GM12878 (cell line): ENCODE data around the gene VARS2. TPM values are rescaled to one million over a fixed set of nuclear protein-coding genes. Genes with fewer than 3 reads are reported as not detected.

ENCODE experiments used
- ATAC-seq: fragments of 200-7000 bp; cut with Tn5 transposase; 3 replicates; pipeline ENCODE4 v1.9.1; 2020; ENCODE audit warnings: mild to moderate bottlenecking, moderate library complexity
- BruUV-seq: library from RNA; stranded (reverse); fragments of 400-500 nt; replicated peaks from 2 replicates; lab custom pipeline; 2021; lab: Mats Ljungman, UMichigan
- CTCF ChIA-PET: fragments of 300-600 bp; sonication (Branson Sonifier 250); formaldehyde crosslinking; extraction: SDS; loops from one replicate; lab custom pipeline; 2021; ENCODE audit warnings: inconsistent platforms; lab: Yijun Ruan, JAX
- POLR2A ChIA-PET: fragments of 350-600 bp; formaldehyde crosslinking; extraction: SDS; loops from one replicate; lab custom pipeline; 2021; ENCODE audit warnings: inconsistent platforms; lab: Charles Lee
- RAD21 ChIA-PET: fragments of 300-600 bp; sonication (Branson Sonifier 250); formaldehyde crosslinking; loops from one replicate; lab custom pipeline; 2023; ENCODE audit warnings: antibody characterized with exemption; ENCODE audit not compliant: unreplicated experiment; lab: Charles Lee
- SMC1A ChIA-PET: fragments of 300-600 bp; sonication (Branson Sonifier 250); formaldehyde crosslinking; loops from one replicate; lab custom pipeline; 2023; ENCODE audit not compliant: unreplicated experiment, uncharacterized antibody; lab: Charles Lee
- DNase-seq: peaks from one replicate; pipeline ENCODE4 v3.0.0-alpha.2; 2011; ENCODE audit warnings: low read depth, low spot score
- FAIRE-seq: peaks from 3 replicates; lab custom pipeline; 2011; peaks lifted over from hg19 to GRCh38; lab: Jason Lieb, UNC
- H2AFZ ChIP-seq: 2 replicates; pipeline ENCODE4 v1.6.0; 2011; ENCODE audit warnings: low read depth, low read length, control low read depth; ENCODE audit not compliant: control insufficient read depth
- H3K27ac ChIP-seq: 2 replicates; pipeline ENCODE4 v1.5.1; 2011; ENCODE audit warnings: control low read depth; ENCODE audit not compliant: control insufficient read depth, insufficient read depth
- H3K27me3 ChIP-seq, 2 experiments: replicated peaks in 1 of 2; 2 replicates each; pipeline versions ENCODE4 v1.6.0 to v1.6.1; 2011; ENCODE audit warnings: low read length in 1 of 2; ENCODE audit not compliant: control insufficient read depth in 2 of 2, insufficient read depth in 2 of 2
- H3K36me3 ChIP-seq, 2 experiments: 2 replicates each; pipeline ENCODE4 v1.5.1; 2011; ENCODE audit warnings: low read length in 1 of 2; ENCODE audit not compliant: control insufficient read depth in 2 of 2, insufficient read depth in 2 of 2
- H3K4me1 ChIP-seq: 2 replicates; pipeline ENCODE4 v1.6.1; 2011; ENCODE audit warnings: mild to moderate bottlenecking, low read length, moderate library complexity, mixed read lengths; ENCODE audit not compliant: control insufficient read depth, insufficient read depth
- H3K4me2 ChIP-seq: 2 replicates; pipeline ENCODE4 v1.6.0; 2011; ENCODE audit warnings: control low read depth; ENCODE audit not compliant: control insufficient read depth, insufficient read depth
- H3K4me3 ChIP-seq: fragments of 200-600 bp; sonication (generic); 2 replicates; pipeline ENCODE4 v1.5.1; 2016
- H3K79me2 ChIP-seq: 2 replicates; pipeline ENCODE4 v1.6.0; 2011; ENCODE audit warnings: low read length; ENCODE audit not compliant: control insufficient read depth, insufficient read depth
- H3K9ac ChIP-seq: 2 replicates; pipeline ENCODE4 v1.8.0; 2011; ENCODE audit warnings: low read length, control low read depth, mixed read lengths; ENCODE audit not compliant: control insufficient read depth, insufficient read depth
- H3K9me3 ChIP-seq: replicated peaks from 3 replicates; pipeline ENCODE4 v1.5.1; 2011; ENCODE audit warnings: mild to moderate bottlenecking, low read length; ENCODE audit not compliant: control insufficient read depth, insufficient read depth
- H4K20me1 ChIP-seq: 2 replicates; pipeline ENCODE4 v1.6.0; 2011; ENCODE audit not compliant: control insufficient read depth, insufficient read depth
- CBX3 ChIP-seq: fragments of 200-600 bp; sonication (generic); IDR thresholded peaks from 2 replicates; pipeline ENCODE4 v1.6.1; 2016; ENCODE audit warnings: low read depth, borderline replicate concordance
- CTCF ChIP-seq, 3 experiments: IDR thresholded peaks in 2 of 3; conservative IDR thresholded peaks in 1 of 3; 2 replicates each; pipeline ENCODE4 v1.5.1; 2011; ENCODE audit warnings: low read depth in 3 of 3, low read length in 3 of 3, mild to moderate bottlenecking in 3 of 3, control low read depth in 2 of 3, moderate library complexity in 2 of 3, inconsistent platforms in 1 of 3, mixed read lengths in 1 of 3; ENCODE audit not compliant: control insufficient read depth in 2 of 3, insufficient read depth in 1 of 3; ENCODE audit errors: extremely low read depth in 1 of 3
- DPF2 ChIP-seq: fragments of 450-650 bp; IDR thresholded peaks from 2 replicates; pipeline ENCODE4 v1.6.1; 2017; ENCODE audit warnings: mild to moderate bottlenecking
- EED ChIP-seq: sonication (generic); IDR thresholded peaks from 2 replicates; pipeline ENCODE4 v1.6.1; 2016; ENCODE audit warnings: antibody characterized with exemption, low read depth
- HSF1 ChIP-seq: fragments of 150-350 bp; IDR thresholded peaks from 2 replicates; pipeline ENCODE4 v1.6.1; 2014; ENCODE audit warnings: mild to moderate bottlenecking, low read depth, low read length
- IRF4 ChIP-seq: IDR thresholded peaks from 2 replicates; pipeline ENCODE4 v1.6.1; 2011; ENCODE audit warnings: low read depth, low read length
- MYB ChIP-seq: fragments of 150-350 bp; IDR thresholded peaks from 2 replicates; pipeline ENCODE4 v1.6.1; 2014; ENCODE audit warnings: mild to moderate bottlenecking, low read depth, low read length, borderline replicate concordance
- MYC ChIP-seq: IDR thresholded peaks from 2 replicates; pipeline ENCODE4 v1.6.1; 2011; ENCODE audit warnings: mild to moderate bottlenecking, low read length, moderate library complexity, inconsistent platforms; ENCODE audit not compliant: insufficient read depth, insufficient replicate concordance, insufficient read length, severe bottlenecking
- NFYB ChIP-seq: IDR thresholded peaks from 2 replicates; pipeline ENCODE4 v1.6.1; 2011; ENCODE audit warnings: low read depth, mild to moderate bottlenecking, low read length, improper control_type of control experiment, moderate library complexity; ENCODE audit not compliant: insufficient read depth
- NR2C2 ChIP-seq: IDR thresholded peaks from 2 replicates; pipeline ENCODE4 v1.6.1; 2011; ENCODE audit warnings: borderline replicate concordance, low read depth; ENCODE audit not compliant: control insufficient read depth, insufficient read length
- PRDM15 ChIP-seq: fragments of 450-650 bp; formaldehyde crosslinking; IDR thresholded peaks from 2 replicates; pipeline ENCODE4 v1.4.0; 2020; ENCODE audit warnings: mild to moderate bottlenecking, moderate library complexity
- SIX5 ChIP-seq: IDR thresholded peaks from 2 replicates; pipeline ENCODE4 v1.6.1; 2011; ENCODE audit warnings: mild to moderate bottlenecking, low read depth, low read length, moderate library complexity; ENCODE audit not compliant: severe bottlenecking
- SREBF1 ChIP-seq: IDR thresholded peaks from 2 replicates; pipeline ENCODE4 v1.6.1; 2012; ENCODE audit warnings: mild to moderate bottlenecking, low read length
- ZNF274 ChIP-seq: IDR thresholded peaks from one replicate; pipeline ENCODE4 v1.8.0; 2011; ENCODE audit not compliant: insufficient read length, insufficient read depth
- ZNF384 ChIP-seq: IDR thresholded peaks from 2 replicates; pipeline ENCODE4 v1.6.1; 2012; ENCODE audit warnings: low read depth, mild to moderate bottlenecking, low read length, improper control_type of control experiment, borderline replicate concordance
- ZZZ3 ChIP-seq: IDR thresholded peaks from 2 replicates; pipeline ENCODE4 v1.6.1; 2011; ENCODE audit warnings: low read depth; ENCODE audit not compliant: control insufficient read depth, insufficient read length
- WGBS: methylation state at CpG from one replicate; pipeline ENCODE4 v1.1.6; 2016; ENCODE audit warnings: low lambda C conversion rate; ENCODE audit not compliant: insufficient replicate concordance, insufficient coverage; ENCODE audit errors: missing lambda C conversion rate; 5-methylcytosine and 5-hydroxymethylcytosine counted together
- in situ Hi-C: fragments of 300-500 bp; cut with MboI; formaldehyde crosslinking; loops from 9 replicates; pipeline ENCODE4 v1.14.3; 2018; ENCODE audit warnings: mixed read lengths
- intact Hi-C: fragments of 100-400 bp; cut with micrococcal nuclease; formaldehyde crosslinking; loops from one replicate; pipeline ENCODE4 v1.14.2; 2022; ENCODE audit not compliant: unreplicated experiment
- polyA plus RNA-seq, 11 experiments: library from polyadenylated mRNA; depleted of rRNA in 4 of 11; unstranded in 6 of 11; stranded (reverse) in 5 of 11; fragments of >200 nt; fragmentation: Nextera tagmentation in 4 of 11; fragmentation: Illumina TruSeq in 1 of 11; extraction: Ambion mirVana in 4 of 11; extraction: Trizol in 1 of 11; gene quantifications; 1 replicate in 1 of 11; 2 replicates in 10 of 11; pipeline versions ENCODE4 v1.2.1 to v1.2.3, GENCODE V29; 2011 to 2016; ENCODE audit warnings: inconsistent platforms in 2 of 11, missing spikeins in 2 of 11, low read depth in 1 of 11
- total RNA-seq, 4 experiments: library from RNA; depleted of rRNA in 3 of 4; stranded (reverse); fragments of >200 nt in 3 of 4; fragmentation: Illumina TruSeq in 1 of 4; extraction: Trizol in 1 of 4; gene quantifications; 2 replicates each; pipeline versions ENCODE4 v1.2.1 to v1.2.3, GENCODE V29; 2013 to 2021

VARS2 gene
- total and polyA plus RNA-seq, 10 of the 15 experiments (the other 5 are each of a cell fraction or from before 2014, with no cell fraction given), result 3.8 to 70.7 (median 49.1) TPM

GRCh38 chr6:30926644-30927043, 12.6 kb downstream of the VARS2 start:
- DNase-seq (no peak), FAIRE-seq (no peak), ATAC-seq (no peak)
- Histone ChIP-seq H3K36me3 (peaks cover 10 to 20% of the 10 kb centered on the region in 2 experiments; a peak in 3 of 4 replicates), H3K4me1 (no peaks in the 10 kb centered on the region), H3K79me2 (no peaks in the 10 kb centered on the region), H2AFZ (no peak overlapping the region), H3K27me3 (no peaks in the 10 kb centered on the region), H3K9ac (no peak overlapping the region), H4K20me1 (no peaks in the 10 kb centered on the region), H3K9me3 (no peaks in the 10 kb centered on the region), H3K4me2 (no peak overlapping the region), H3K27ac (no peak overlapping the region), H3K4me3 (no peak overlapping the region)
- no TSS peak for BruUV-seq
- 91% methylated on average over 4 of the region's 4 CpGs for WGBS
- CTCF ChIA-PET, result interaction anchor here (1.4 to 2.2 kb wide), 2 partner anchors 10 to 161 kb away, joined by 5 to 13 read pairs; no protein-coding TSS in a partner anchor
- in situ Hi-C loops, result no loop called here
- RAD21 ChIA-PET, result interaction anchor here (0.7 kb wide), 1 partner anchor 95 kb away, joined by 5 read pairs; no protein-coding TSS in a partner anchor
- intact Hi-C loops, result no loop called here
- SMC1A ChIA-PET, result interaction anchor here (0.9 to 1.2 kb wide), 2 partner anchors 11 to 149 kb away, joined by 3 read pairs; no protein-coding TSS in a partner anchor
- POLR2A ChIA-PET, result no interaction called here
- TF ChIP-seq PRDM15 (CRISPR knock-in tag), result no peak
- no peak for TF ChIP-seq MYC
- no peak for TF ChIP-seq ZZZ3
- TF ChIP-seq IRF4, result no peak
- no peak for TF ChIP-seq NR2C2
- TF ChIP-seq HSF1, result no peak
- no peak for TF ChIP-seq ZNF384
- no peak for TF ChIP-seq EED
- no peak for TF ChIP-seq ZNF274
- TF ChIP-seq SREBF1, result no peak
- no peak for TF ChIP-seq MYB
- no peak for TF ChIP-seq CTCF (IDR thresholded peaks at IDR 0.05 in 2 of 3, conservative IDR thresholded peaks at IDR 0.05 in 1 of 3; ENCODE audit: control insufficient read depth in 2 of 3, extremely low read depth in 1 of 3, insufficient read depth in 1 of 3, low read depth in 3 of 3, low read length in 3 of 3)
- TF ChIP-seq CBX3, result no peak
- no peak for TF ChIP-seq DPF2
- TF ChIP-seq SIX5, result no peak
- TF ChIP-seq NFYB, result no peak
